ENCODE measurements around the gene HDHD3.
"Not testable (repeated sequence)": the region's sequence is repeated elsewhere in the genome, so short reads cannot be mapped to it uniquely, and the experiment has no call there.

Gene HDHD3, protein sequence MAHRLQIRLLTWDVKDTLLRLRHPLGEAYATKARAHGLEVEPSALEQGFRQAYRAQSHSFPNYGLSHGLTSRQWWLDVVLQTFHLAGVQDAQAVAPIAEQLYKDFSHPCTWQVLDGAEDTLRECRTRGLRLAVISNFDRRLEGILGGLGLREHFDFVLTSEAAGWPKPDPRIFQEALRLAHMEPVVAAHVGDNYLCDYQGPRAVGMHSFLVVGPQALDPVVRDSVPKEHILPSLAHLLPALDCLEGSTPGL

DNA sequence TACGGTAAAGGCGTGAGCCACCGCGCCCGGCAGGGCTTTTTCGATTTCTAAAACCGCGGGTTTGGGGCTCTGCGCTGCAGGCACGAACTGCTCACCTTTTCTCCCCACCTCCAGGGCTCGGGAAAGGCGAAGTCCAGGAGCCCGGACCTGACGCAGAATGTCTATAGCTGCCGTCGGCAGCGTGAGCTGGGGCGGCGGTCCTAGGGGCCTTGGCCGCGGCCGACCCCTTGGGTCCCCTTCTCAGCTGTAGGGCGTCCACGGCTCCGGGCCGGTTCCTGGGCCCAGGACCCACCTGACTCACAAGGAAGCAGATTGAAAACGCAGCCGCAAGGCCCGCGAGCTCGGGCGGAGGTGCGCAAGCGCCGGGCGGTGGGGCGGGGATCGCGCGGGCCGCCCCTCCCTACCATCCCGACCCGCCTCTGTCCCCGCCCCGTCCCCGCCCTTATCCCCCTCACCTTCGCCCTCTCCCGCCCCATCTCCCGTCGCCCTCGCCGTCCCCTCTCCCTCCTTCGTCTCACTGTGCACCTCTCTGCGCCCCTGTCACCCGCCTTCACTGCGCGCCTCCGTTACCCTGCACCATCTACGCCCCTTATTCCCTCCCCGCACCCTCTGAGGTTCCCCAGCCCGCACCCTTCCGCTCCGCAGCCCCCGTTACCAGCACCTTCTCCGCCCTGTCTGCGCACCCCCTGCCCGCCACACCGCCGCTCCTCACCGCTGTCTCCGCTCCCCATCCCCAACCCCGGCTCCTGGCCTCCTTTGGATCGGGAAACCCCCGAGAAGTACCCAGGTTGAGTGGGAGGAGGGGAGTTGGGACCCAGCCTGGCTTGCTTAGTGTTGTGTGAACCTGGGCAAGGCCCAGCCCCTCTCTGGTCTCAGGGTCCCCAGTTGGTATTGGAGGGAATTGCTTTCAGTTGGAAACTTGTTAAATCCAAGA, at the start of gene HDHD3:
TSS of gene HDHD3 (minus strand) at position 353 of the 934 bp plus-strand sequence. CDS start 2,632 bp downstream, outside the sequence.
- Histone ChIP-seq H3K4me1 (peaks cover 15 to 28% (median 19%) of the 10 kb centered on the region in 10 experiments), H4K20me1 (peaks cover 0 to 21% (median 0%) of the 10 kb centered on the region in 11 experiments; a peak in 5 of 22 replicates), H3K27me3 (no peaks in the 10 kb centered on the region), H3K9ac (peak within 1 kb of the TSS; percentile 81 to 90 (median 87)), H3K27ac (peak within 1 kb of the TSS; percentile 64 to 83 (median 77)), H3K4me2 (peak within 1 kb of the TSS; percentile 82 to 92 (median 89)), H3K4me3 (peak within 1 kb of the TSS; percentile 81 to 92 (median 85)), H3K9me3 (replicated peaks in 1 of 11) (no peaks in the 10 kb centered on the region), H3K36me3 (peaks cover 22 to 31% (median 28%) of the 10 kb centered on the region in 11 experiments)
- TF ChIP-seq Cebpa-rat (IDR thresholded peaks at IDR 0.05), result no peak

DNA sequence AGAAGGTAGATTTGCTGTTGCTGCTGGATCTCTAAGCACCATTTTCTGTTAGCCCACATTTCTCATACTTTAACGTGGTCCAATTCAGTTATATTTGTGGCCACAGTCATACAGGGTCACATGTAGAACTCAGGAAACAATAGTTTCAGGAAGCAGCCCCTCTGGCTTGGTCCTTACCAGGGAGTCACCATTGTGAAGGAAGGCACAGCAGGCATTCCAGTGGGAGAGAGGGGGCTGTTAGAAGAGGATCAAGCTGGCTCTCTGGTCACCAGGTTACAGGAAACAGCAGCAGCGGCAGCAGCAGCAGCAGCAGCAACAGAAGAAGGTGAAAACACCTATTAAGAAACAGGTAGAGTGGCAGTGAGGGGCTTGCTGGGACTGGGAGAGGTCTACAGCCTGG, 48.3 kb upstream of the HDHD3 start:
- Histone ChIP-seq H3K9ac (no peak overlapping the region), H3K27me3 (no peaks in the 10 kb centered on the region), H3K9me3 (replicated peaks in 1 of 11) (no peaks in the 10 kb centered on the region), H4K20me1 (no peaks in the 10 kb centered on the region), H3K4me3 (no peak overlapping the region), H3K36me3 (no peaks in the 10 kb centered on the region), H3K27ac (no peak overlapping the region), H3K4me1 (peaks cover 0 to 10% (median 0%) of the 10 kb centered on the region in 10 experiments; a peak in 7 of 20 replicates), H3K4me2 (peak overlapping the region in 1 of 11 experiments; percentile 3; a peak in 1 of 22 replicates)
- no peak for TF ChIP-seq Cebpa-rat (IDR thresholded peaks at IDR 0.05)

DNA sequence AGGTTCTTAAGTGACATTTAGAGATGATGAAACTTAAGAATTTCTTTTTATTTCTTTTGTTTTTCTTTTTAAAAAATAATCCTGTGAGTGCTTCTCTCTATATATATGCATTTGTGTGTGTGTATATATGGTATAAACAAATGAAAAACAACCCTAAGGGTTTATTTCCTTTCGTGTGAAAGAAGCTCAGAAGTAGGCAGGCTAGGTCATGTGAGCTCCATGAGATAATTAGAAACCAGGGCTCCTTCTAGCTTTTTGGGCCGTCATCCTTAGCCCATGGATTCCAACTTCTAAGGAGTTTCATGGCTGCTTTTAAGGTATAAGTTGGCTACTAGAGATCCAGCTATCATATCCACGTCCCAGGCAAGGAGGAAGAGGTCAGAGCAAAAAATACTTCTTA, 44.9 kb upstream of the HDHD3 start:
- no peak overlapping the region for H3K4me3 ChIP-seq
- no peaks in the 10 kb centered on the region for H3K27me3 ChIP-seq
- H3K27ac ChIP-seq, result no peak overlapping the region
- H3K9ac ChIP-seq, result no peak overlapping the region
- no peak overlapping the region for H3K4me2 ChIP-seq
- no peaks in the 10 kb centered on the region for H4K20me1 ChIP-seq
- no peaks in the 10 kb centered on the region for H3K36me3 ChIP-seq
- H3K4me1 ChIP-seq, result peaks cover 2 to 15% (median 8%) of the 10 kb centered on the region in 10 experiments
- no peaks in the 10 kb centered on the region for H3K9me3 ChIP-seq (replicated peaks in 1 of 11)
- no peak for TF ChIP-seq Cebpa-rat (IDR thresholded peaks at IDR 0.05)

DNA sequence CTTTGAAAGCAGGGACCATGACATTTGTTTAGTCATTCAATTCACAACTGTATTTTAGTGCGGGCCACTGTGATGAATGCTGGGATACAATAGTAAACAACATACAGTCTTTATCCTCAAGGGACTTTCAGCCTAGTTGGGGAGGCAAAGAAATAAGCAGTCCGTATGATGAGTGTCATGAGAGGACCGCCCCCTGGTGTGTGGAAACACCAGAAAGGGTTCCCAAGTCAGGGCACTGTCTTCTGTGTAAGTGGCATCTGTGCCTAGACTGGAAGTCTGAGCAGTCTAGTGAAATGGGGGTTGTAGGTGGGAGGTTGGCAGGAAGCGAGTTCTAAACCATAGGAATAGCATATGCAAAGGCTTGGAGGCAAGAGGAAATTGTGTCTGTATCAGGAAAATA, 40.6 kb upstream of the HDHD3 start:
- H3K27ac ChIP-seq, result peak overlapping the region in 4 of 11 experiments; percentile 68 to 90 (median 86); a peak in 5 of 22 replicates
- peak overlapping the region in 7 of 11 experiments; percentile 3 to 72 (median 44); a peak in 8 of 22 replicates for H3K4me2 ChIP-seq
- no peaks in the 10 kb centered on the region for H3K36me3 ChIP-seq
- H3K27me3 ChIP-seq, result no peaks in the 10 kb centered on the region
- H3K4me1 ChIP-seq, result peaks cover 14 to 28% (median 19%) of the 10 kb centered on the region in 10 experiments
- no peak overlapping the region for H3K4me3 ChIP-seq
- no peaks in the 10 kb centered on the region for H4K20me1 ChIP-seq
- no peak overlapping the region for H3K9ac ChIP-seq
- no peak for TF ChIP-seq Cebpa-rat (IDR thresholded peaks at IDR 0.05)
- H3K9me3 ChIP-seq (replicated peaks in 1 of 11), result no peaks in the 10 kb centered on the region

DNA sequence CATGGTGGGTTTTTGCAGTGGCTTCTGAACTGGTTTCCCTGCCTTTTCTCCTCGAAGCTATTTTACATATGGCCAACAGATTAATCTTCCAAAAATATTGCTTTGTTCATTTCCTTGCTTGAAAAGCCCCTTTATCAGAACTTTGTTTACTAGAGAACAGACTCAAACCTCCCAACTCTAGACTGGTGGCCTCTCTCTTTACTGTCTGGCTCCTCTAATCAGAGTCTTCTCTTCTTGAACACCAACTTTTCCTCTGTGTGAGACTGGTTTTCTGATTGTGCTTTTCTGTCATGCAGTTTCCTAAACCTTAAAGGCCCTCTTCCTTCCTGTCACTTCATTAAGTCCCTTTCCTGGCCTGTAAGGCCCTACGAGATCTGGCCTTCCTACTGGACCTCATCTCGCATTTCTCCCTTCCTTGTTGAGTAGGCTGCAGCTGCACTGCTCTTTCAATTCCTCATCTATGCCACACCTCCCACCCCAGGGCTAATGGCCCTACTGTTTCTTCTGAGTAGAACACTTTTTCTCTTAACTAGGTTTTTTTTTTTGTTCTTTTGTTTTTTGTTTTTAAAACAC, 39.4 kb upstream of the HDHD3 start:
- Histone ChIP-seq H3K9ac (peak overlapping the region in 7 of 11 experiments; percentile 29 to 74 (median 62); a peak in 14 of 22 replicates), H3K36me3 (no peaks in the 10 kb centered on the region), H4K20me1 (no peaks in the 10 kb centered on the region), H3K4me3 (no peak overlapping the region), H3K4me2 (peak overlapping the region; percentile 37 to 72 (median 54)), H3K9me3 (replicated peaks in 1 of 11) (no peaks in the 10 kb centered on the region), H3K27ac (peak overlapping the region; percentile 15 to 90 (median 74); a peak in 19 of 22 replicates), H3K4me1 (peaks cover 22 to 36% (median 27%) of the 10 kb centered on the region in 10 experiments), H3K27me3 (no peaks in the 10 kb centered on the region)
- no peak for TF ChIP-seq Cebpa-rat (IDR thresholded peaks at IDR 0.05)

DNA sequence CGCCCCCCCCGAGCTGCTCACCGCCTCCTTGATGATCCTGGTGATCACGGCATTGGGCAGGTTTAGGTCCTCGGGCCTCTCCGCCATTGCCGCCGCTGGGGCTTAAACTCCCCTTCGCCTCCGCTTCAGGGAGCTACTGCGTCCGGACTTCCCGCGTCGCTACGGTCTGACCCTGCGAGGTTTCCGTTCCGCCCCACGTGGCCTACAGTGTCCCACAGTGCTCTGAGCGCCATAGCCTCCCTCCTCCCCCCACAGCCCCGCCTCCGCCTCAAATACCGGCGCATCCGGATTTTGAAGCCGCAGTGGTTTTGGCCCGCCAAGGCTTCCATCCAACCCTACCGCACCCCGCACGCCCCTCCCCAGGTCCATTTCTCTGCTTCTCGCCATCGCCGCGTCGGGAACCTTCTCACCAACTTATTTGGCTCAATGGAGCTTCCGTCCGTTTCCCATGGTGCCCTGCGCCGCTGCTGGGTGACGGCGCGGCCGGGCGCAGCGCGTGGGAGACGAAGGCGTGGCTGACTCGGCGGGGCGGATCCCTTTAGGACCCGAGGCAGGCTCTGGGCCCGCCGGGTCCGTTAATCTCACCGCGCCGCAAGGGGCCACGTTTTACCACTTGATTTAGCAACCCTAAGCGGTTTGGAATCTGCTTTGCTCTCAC, 33.5 kb upstream of the HDHD3 start, which contains the start of the genes C9orf43 and POLE3:
TSS of gene C9orf43 (plus strand) at position 541 of the 658 bp plus-strand sequence. CDS start 2,747 bp downstream, outside the sequence.
TSS of gene POLE3 (minus strand) at position 469 of the 658 bp plus-strand sequence. CDS start at position 87, 382 bp downstream.
- Histone ChIP-seq H4K20me1 (peaks cover 0 to 37% (median 0%) of the 10 kb centered on the region in 11 experiments; a peak in 9 of 22 replicates), H3K4me1 (peaks cover 43 to 49% (median 48%) of the 10 kb centered on the region in 10 experiments), H3K9ac (peak within 1 kb of the TSS; percentile 90 to 99 (median 98)), H3K27me3 (no peaks in the 10 kb centered on the region), H3K9me3 (replicated peaks in 1 of 11) (no peaks in the 10 kb centered on the region), H3K27ac (peak within 1 kb of the TSS; percentile 90 to 99 (median 97)), H3K4me3 (peak within 1 kb of the TSS; percentile 82 to 100 (median 96)), H3K36me3 (peaks cover 21 to 40% (median 26%) of the 10 kb centered on the region in 11 experiments), H3K4me2 (peak within 1 kb of the TSS; percentile 81 to 97 (median 87))
- TF ChIP-seq Cebpa-rat (IDR thresholded peaks at IDR 0.05), result peak in 7 of 11 experiments; percentile 23 to 86 (median 64); a peak in 12 of 22 replicates

DNA sequence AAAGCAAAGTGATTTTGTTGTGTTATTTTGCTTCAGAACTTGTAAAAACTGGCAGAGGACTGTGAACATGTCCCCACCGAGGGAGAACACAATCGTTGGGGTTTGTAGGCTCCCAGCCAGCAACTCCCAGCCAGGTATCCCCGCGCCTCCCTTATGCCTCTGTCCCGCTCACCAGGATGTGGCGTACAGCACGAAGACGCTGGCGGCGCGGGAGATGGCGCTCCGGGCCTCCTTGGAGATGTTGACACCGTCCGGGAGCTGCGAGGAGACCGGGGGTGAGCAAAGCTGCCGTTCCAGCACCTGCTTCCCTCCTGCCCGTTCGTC, 33.1 kb upstream of the HDHD3 start:
- Histone ChIP-seq H4K20me1 (peaks cover 0 to 37% (median 0%) of the 10 kb centered on the region in 11 experiments; a peak in 9 of 22 replicates), H3K4me1 (peaks cover 48 to 54% (median 53%) of the 10 kb centered on the region in 10 experiments), H3K4me2 (peak overlapping the region; percentile 81 to 97 (median 87)), H3K4me3 (peak overlapping the region; percentile 82 to 100 (median 96)), H3K27ac (peak overlapping the region; percentile 90 to 99 (median 97)), H3K9me3 (replicated peaks in 1 of 11) (no peaks in the 10 kb centered on the region), H3K36me3 (peaks cover 21 to 40% (median 26%) of the 10 kb centered on the region in 11 experiments), H3K9ac (peak overlapping the region; percentile 90 to 99 (median 98)), H3K27me3 (no peaks in the 10 kb centered on the region)
- no peak for TF ChIP-seq Cebpa-rat (IDR thresholded peaks at IDR 0.05)

DNA sequence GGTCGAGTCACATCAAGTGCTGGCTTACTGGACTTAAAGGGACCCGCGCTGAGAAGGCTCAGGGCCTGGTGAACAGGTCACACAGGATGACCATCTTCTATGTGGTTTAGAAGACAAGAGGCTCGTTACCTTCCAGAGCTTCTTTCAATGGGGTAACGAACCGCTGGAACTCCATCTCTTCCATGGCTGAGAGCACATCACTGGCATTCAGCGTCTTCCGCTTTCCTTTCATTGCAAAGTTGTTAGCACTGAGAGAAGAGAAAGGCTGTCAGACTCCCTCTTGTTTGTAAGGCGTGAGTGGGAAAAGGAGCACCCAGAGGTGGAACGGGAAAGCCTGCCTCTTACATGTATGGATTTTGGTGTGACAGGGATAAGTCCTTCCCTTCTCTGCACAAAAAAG, 32.7 kb upstream of the HDHD3 start:
- Histone ChIP-seq H3K4me2 (peak overlapping the region; percentile 81 to 97 (median 87)), H4K20me1 (peaks cover 0 to 37% (median 0%) of the 10 kb centered on the region in 11 experiments; a peak in 9 of 22 replicates), H3K27ac (peak overlapping the region; percentile 90 to 99 (median 97)), H3K27me3 (no peaks in the 10 kb centered on the region), H3K36me3 (peaks cover 21 to 40% (median 26%) of the 10 kb centered on the region in 11 experiments), H3K4me1 (peaks cover 51 to 58% (median 56%) of the 10 kb centered on the region in 10 experiments), H3K9ac (peak overlapping the region; percentile 90 to 99 (median 98)), H3K4me3 (peak overlapping the region; percentile 82 to 100 (median 96)), H3K9me3 (replicated peaks in 1 of 11) (no peaks in the 10 kb centered on the region)
- no peak for TF ChIP-seq Cebpa-rat (IDR thresholded peaks at IDR 0.05)

DNA sequence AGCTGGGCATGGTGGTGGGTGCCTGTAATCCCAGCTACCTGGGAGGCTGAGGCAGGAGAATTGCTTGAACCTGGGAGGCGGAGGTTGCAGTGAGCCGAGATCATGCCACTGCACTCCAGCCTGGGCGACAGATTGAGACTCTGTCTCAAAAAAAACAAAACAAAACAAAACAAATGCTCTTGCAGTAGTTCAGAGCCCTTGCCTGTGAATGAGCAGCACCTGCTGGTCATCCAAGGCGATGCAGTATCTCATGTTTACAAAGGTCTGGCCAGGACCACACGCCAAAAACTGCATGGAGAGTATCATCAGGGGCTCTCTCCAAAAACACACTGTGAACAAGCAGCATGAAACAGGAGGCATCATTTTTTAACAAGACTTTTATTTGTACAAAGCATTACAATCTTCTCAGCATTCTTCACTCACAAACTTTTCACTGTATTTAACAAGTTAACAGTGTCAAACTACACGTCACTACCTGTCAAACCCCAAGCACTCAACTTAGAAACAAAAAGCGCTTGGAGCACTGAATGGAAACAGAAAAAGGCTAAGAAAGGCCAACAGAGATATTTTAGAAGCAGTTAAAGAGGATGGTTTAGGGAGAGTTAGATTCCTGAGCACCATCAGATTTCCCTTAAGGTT, 30.2 kb upstream of the HDHD3 start:
- Histone ChIP-seq H3K4me1 (peaks cover 63 to 82% (median 75%) of the 10 kb centered on the region in 10 experiments), H3K9ac (peak overlapping the region; percentile 90 to 99 (median 98); a peak in 18 of 22 replicates), H3K27ac (peak overlapping the region in 8 of 11 experiments; percentile 2 to 97 (median 58); a peak in 8 of 22 replicates), H3K4me2 (peak overlapping the region; percentile 14 to 94 (median 86); a peak in 18 of 22 replicates), H3K36me3 (peaks cover 21 to 40% (median 26%) of the 10 kb centered on the region in 11 experiments), H4K20me1 (peaks cover 0 to 37% (median 0%) of the 10 kb centered on the region in 11 experiments; a peak in 9 of 22 replicates)
- not testable (repeated sequence) for H3K27me3 ChIP-seq; H3K9me3 ChIP-seq (replicated peaks in 1 of 11); H3K4me3 ChIP-seq

DNA sequence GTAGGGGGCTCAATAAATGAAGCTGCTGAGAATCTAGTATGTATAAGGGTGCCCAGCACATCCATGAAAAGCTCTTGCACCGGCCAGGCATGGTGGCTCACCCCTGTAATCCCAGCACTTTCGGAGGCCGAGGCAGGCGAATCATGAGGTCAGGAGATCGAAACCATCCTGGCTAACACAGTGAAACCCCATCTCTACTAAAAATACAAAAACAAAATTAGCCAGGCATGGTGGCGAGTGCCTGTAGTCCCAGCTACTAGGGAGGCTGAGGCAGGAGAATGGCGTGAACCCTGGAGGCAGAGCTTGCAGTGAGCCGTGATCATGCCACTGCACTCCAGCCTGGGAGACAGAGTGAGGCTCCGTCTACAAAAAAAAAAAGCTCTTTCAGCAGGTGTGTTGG, 29.6 kb upstream of the HDHD3 start:
- Histone ChIP-seq H3K36me3 (peaks cover 21 to 40% (median 26%) of the 10 kb centered on the region in 11 experiments), H3K4me1 (peaks cover 62 to 81% (median 74%) of the 10 kb centered on the region in 10 experiments), H4K20me1 (peaks cover 0 to 37% (median 0%) of the 10 kb centered on the region in 11 experiments; a peak in 9 of 22 replicates), H3K4me2 (peak overlapping the region in 8 of 11 experiments; percentile 10 to 94 (median 58); a peak in 9 of 22 replicates), H3K9ac (peak overlapping the region in 7 of 11 experiments; percentile 3 to 98 (median 28); a peak in 7 of 22 replicates), H3K27ac (peak overlapping the region in 7 of 11 experiments; percentile 13 to 84 (median 62); a peak in 12 of 22 replicates)
- H3K9me3 ChIP-seq (replicated peaks in 1 of 11); H3K27me3 ChIP-seq; H3K4me3 ChIP-seq: not testable (repeated sequence)

Measured in BLaER1 treated with 17β-estradiol and CSF1 and Interleukin-3, amounts not matched to agents 10 nM and 100 nM (cell line).